Neural cell (in vitro differentiated cells): Measurements from ENCODE around the gene MEIS3.

ENCODE experiments used
- EZH2 ChIP-seq: fragments of 200-600, 300-800 bp; shearing (Covaris generic), sonication (generic); IDR thresholded peaks from 2 replicates; pipeline ENCODE4 v1.6.1; 2014; ENCODE audit warnings: antibody characterized with exemption, low read length, borderline replicate concordance, mild to moderate bottlenecking; ENCODE audit not compliant: insufficient read depth, poor library complexity, severe bottlenecking
- MXI1 ChIP-seq: fragments of 450-650 bp; conservative IDR thresholded peaks from 2 replicates; pipeline ENCODE4 v1.6.1; 2014; ENCODE audit warnings: antibody characterized with exemption, mild to moderate bottlenecking; ENCODE audit not compliant: poor library complexity, severe bottlenecking
- POLR2AphosphoS5 ChIP-seq: IDR thresholded peaks from 2 replicates; pipeline ENCODE4 v1.6.1; 2012
- RAD21 ChIP-seq: fragments of 450-650 bp; conservative IDR thresholded peaks from 2 replicates; pipeline ENCODE4 v1.6.1; 2014; ENCODE audit warnings: antibody characterized with exemption, mild to moderate bottlenecking, moderate library complexity
- SMC3 ChIP-seq: fragments of 450-650 bp; conservative IDR thresholded peaks from 2 replicates; pipeline ENCODE4 v1.6.1; 2014; ENCODE audit warnings: antibody characterized with exemption, mild to moderate bottlenecking, moderate library complexity; ENCODE audit not compliant: poor library complexity
- TF ChIP-seq, protein P1 (sequence below): fragments of 450-650 bp; IDR thresholded peaks from 2 replicates; pipeline ENCODE4 v1.5.1; 2014; ENCODE audit warnings: antibody characterized with exemption, mild to moderate bottlenecking, moderate library complexity; ENCODE audit not compliant: poor library complexity, severe bottlenecking

DNA sequence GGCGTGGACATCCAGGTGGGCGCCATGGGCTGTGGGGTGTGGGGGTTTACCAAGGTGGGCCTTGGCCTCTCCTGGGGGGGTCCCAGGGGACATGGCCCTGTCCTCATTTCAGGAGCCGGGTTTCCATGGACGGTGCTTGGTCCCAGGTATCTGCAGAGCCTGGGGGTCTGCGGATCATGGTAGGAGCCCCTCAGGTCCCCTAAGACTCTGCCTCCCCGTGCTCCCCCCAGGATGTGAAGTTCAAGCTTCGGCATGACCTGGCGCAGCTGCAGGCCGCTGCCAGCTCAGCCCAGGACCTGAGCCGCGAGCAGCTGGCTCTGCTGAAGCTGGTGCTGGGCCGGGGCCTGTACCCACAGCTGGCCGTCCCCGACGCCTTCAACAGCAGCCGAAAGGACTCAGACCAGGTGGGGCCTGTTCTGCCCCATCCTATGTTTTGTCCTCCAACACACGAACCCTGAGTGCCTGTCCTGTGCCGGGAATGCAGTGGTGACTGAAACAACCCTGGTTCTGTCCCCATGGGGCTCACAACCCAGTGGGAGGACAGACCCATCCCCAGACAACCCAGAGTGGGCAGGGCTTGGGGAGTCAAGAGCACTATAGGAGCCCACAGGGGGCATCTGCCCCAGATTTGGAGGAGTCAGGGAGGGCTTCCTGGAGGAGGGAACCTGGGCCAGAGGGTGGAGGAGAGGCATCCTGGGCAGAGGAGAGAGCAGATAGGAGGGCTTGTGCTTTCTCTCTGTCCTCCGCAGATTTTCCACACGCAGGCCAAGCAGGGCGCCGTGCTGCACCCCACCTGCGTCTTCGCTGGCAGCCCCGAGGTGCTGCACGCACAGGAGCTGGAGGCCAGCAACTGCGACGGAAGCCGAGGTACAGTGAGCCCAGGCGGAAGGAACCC is 43.4 kb downstream of the MEIS3 start:
- no peak for TF ChIP-seq SMC3
- TF ChIP-seq, protein P1, sequence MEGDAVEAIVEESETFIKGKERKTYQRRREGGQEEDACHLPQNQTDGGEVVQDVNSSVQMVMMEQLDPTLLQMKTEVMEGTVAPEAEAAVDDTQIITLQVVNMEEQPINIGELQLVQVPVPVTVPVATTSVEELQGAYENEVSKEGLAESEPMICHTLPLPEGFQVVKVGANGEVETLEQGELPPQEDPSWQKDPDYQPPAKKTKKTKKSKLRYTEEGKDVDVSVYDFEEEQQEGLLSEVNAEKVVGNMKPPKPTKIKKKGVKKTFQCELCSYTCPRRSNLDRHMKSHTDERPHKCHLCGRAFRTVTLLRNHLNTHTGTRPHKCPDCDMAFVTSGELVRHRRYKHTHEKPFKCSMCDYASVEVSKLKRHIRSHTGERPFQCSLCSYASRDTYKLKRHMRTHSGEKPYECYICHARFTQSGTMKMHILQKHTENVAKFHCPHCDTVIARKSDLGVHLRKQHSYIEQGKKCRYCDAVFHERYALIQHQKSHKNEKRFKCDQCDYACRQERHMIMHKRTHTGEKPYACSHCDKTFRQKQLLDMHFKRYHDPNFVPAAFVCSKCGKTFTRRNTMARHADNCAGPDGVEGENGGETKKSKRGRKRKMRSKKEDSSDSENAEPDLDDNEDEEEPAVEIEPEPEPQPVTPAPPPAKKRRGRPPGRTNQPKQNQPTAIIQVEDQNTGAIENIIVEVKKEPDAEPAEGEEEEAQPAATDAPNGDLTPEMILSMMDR = no peak
- TF ChIP-seq MXI1 = no peak
- TF ChIP-seq EZH2 = no peak
- TF ChIP-seq POLR2AphosphoS5 = no peak
- no peak for TF ChIP-seq RAD21
